GM12874 (cell line): ENCODE data around the gene APOL5.

Source experiments
- TF ChIP-seq, protein P1 (sequence below): IDR thresholded peaks from 2 replicates; pipeline ENCODE4 v1.5.1; 2011; ENCODE audit warnings: low read depth, mild to moderate bottlenecking, control low read depth, low read length, moderate library complexity; ENCODE audit not compliant: insufficient read depth

APOL5 gene

DNA sequence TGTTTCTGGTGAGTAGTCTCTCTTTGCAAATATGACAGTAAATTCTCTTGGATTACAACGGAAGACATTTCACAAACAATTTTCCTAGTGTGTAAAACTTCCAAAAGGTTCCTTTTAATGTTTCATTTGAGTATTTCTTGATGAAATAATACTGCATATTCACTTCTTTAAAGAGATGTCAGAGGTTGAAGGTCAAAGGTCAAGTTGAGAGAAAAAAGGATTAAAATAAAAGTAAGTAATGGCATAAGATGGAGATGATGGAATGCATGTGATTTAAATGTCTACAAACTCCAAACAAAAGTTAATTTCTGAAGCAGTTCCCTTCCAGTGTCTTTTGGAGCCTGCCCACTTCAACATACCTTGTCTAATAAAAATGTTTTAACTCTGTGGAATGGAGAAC lies 40.7 kb downstream of the APOL5 start:
- TF ChIP-seq, protein P1, sequence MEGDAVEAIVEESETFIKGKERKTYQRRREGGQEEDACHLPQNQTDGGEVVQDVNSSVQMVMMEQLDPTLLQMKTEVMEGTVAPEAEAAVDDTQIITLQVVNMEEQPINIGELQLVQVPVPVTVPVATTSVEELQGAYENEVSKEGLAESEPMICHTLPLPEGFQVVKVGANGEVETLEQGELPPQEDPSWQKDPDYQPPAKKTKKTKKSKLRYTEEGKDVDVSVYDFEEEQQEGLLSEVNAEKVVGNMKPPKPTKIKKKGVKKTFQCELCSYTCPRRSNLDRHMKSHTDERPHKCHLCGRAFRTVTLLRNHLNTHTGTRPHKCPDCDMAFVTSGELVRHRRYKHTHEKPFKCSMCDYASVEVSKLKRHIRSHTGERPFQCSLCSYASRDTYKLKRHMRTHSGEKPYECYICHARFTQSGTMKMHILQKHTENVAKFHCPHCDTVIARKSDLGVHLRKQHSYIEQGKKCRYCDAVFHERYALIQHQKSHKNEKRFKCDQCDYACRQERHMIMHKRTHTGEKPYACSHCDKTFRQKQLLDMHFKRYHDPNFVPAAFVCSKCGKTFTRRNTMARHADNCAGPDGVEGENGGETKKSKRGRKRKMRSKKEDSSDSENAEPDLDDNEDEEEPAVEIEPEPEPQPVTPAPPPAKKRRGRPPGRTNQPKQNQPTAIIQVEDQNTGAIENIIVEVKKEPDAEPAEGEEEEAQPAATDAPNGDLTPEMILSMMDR: no peak

DNA sequence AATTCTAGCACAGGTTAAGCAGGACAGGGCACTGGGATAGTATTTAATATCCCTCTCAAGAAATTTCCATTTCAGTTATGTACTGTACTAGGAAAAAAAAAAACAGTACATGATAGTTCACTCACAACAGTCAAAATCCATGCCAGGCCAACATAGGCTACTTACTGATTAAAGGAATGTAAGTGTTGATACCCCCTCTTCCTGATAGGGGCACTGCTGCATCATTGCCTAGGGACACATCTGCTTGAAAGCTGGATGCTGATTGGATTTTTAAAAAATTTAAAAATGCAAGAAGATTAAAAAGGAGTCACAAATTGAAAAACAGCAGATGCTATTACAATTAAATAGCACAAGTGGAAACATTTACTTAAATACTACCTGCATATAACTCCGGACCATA lies 43.4 kb downstream of the APOL5 start:
- TF ChIP-seq, protein P1: no peak

DNA sequence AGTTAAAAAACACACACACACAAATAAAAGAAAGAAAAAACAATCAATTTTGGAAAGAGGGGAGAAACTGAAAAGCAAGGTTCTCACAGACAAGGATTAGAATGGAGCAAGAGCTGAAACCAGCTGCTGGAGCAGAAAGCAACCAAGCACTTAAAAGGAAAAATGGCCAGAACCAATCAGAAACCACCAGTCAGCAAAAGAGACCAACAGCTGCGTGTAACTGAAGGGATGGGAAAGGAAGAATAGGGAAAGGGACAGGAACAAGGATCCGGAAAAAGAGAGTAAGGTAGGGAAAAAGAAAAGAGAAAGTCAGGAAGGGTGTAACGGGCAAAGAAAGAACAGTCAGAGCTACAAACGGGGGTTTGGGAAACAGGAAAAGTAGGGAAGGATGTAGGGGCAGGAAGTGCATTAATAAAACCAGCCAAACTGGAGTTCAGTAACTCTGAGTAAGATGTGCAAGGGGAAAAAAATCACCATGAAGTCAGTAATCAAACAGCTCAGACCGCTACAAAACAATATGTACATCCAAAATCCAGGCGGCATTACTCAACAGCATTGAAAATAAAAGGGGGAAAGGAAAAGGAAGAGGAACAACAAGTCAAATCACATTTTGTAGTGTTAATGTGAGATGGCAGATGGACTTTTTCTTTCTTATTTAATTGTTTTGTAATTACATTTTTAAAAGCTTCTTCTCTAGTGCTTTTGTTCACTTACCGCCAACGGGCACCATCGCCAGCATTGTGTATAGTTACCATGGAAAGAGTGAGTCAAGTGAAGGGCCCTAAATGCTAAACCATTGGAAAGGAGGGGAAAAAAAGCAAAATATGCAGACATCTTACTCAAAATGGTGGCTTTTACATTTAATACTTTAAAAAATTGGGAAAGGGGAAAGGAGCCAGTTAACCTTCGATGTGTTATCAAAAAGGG lies 49.2 kb downstream of the APOL5 start:
- TF ChIP-seq, protein P1: no peak

DNA sequence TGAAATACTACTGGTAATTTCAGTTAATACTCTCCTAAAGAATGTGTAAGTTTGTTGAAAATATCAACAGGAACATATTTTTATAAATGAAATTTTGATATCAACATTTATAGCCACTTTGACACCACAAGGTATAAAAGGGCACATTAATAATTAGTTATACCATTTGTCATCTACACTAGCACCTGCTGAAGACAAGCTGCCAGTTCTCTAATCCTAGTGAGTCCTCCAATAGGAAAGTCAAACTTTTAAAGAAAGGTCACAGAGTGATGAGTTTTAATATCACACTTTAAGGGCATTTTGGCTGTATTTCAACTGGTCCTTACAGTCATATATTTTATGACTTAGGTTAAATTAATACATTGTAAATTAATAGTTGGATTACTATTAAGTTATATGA lies 52.3 kb downstream of the APOL5 start:
- TF ChIP-seq, protein P1: no peak

DNA sequence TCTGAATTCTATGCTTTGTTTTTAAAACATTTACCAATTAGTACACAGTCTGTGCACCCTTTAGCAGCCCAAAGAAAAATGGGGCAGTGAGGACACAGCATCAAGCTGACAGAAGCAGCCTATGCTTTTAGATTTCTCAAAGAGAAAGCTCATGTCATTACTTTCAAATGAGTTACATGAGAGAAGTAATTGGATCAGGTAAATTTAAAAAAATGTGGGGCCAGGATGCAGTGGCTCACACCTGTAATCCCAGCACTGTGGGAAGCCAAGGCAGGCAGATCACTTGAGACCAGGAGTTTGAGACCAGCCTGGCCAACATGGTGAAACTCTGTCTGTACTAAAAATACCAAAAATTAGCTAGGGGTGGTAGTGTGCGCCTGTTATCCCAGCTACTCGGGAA lies 57.7 kb downstream of the APOL5 start:
- TF ChIP-seq, protein P1: no peak

DNA sequence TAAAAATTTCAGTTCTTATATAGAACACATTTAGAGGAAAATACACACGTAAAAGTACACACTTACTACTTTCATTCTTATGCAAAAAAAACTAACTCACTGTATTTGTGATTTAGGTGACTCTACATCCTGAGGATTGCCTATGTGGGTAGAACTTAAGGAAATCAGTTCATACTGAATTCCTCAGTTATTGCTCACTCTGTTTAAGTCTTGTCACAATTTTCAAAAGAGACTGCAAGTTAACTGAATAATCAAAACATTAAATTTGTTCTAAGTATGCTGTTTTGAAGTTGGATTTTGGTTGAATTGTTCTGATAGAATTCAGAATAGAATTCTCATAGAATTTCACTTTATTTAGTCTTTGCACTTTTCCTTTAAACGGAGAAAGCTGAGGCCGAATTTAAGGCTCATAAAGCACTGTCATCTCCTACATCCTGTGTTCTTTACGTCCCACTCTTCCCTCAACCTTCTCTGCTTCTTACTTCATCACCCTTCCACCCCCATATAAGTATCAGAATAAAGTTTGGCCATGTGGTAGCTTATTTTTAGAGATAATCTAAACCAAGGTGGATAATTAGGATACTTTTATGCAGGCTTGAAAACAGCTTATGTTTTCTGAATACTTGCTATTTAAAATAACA lies 59.8 kb downstream of the APOL5 start:
- TF ChIP-seq, protein P1: no peak
